Fibroblast of lung (primary cell): Measurements from ENCODE around the gene CCDC60.

Source experiments
- EZH2 ChIP-seq: IDR thresholded peaks from 2 replicates; pipeline ENCODE4 v1.5.1; 2012; ENCODE audit warnings: low read length, control low read depth, mild to moderate bottlenecking; ENCODE audit errors: missing control alignments
- TF ChIP-seq, protein P1 (sequence below), 2 donors: IDR thresholded peaks in 1 of 2; conservative IDR thresholded peaks in 1 of 2; 1 replicate in 1 of 2; 2 replicates in 1 of 2; pipeline ENCODE4 v1.5.1; 2011 to 2012; ENCODE audit warnings: low read length in 2 of 2, control low read depth in 1 of 2, inconsistent platforms in 1 of 2, low read depth in 1 of 2, mild to moderate bottlenecking in 1 of 2

DNA sequence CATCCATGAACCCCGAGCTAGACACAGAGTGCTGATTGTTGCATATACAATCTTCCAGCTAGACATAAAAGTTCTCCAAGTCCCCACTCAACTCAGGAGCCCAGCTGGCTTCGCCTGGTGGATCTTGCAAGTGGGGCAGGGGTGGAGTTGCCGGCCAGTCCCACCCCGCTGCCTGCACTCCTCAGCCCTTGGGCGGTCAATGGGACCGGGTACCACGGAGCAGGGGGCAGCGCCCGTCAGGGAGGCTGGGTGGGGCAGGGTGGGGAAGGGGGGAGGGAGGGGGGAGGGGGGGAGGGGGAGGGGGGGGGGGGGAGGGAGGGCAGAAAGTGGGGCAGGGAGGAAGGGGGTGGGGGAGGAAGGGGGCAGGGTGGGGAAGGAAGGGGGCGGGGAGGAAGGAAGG is 63.0 kb downstream of the CCDC60 start:
- TF ChIP-seq, protein P1, sequence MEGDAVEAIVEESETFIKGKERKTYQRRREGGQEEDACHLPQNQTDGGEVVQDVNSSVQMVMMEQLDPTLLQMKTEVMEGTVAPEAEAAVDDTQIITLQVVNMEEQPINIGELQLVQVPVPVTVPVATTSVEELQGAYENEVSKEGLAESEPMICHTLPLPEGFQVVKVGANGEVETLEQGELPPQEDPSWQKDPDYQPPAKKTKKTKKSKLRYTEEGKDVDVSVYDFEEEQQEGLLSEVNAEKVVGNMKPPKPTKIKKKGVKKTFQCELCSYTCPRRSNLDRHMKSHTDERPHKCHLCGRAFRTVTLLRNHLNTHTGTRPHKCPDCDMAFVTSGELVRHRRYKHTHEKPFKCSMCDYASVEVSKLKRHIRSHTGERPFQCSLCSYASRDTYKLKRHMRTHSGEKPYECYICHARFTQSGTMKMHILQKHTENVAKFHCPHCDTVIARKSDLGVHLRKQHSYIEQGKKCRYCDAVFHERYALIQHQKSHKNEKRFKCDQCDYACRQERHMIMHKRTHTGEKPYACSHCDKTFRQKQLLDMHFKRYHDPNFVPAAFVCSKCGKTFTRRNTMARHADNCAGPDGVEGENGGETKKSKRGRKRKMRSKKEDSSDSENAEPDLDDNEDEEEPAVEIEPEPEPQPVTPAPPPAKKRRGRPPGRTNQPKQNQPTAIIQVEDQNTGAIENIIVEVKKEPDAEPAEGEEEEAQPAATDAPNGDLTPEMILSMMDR (conservative IDR thresholded peaks at IDR 0.05 in 1 of 2, IDR thresholded peaks at IDR 0.05 in 1 of 2; ENCODE audit: low read depth in 1 of 2, low read length in 2 of 2) = no peak
- no peak for TF ChIP-seq EZH2
